GM12878 (cell line): ENCODE results near the gene TGFBRAP1. TPM values are rescaled to one million over a fixed set of nuclear protein-coding genes. Genes with fewer than 3 reads are reported as not detected.

ENCODE experiments used
- ATF2 ChIP-seq: IDR thresholded peaks from 2 replicates; pipeline ENCODE4 v1.6.1; 2012; ENCODE audit warnings: low read length, inconsistent platforms
- HDAC6 ChIP-seq: fragments of 200-600 bp; sonication (generic); IDR thresholded peaks from one replicate; pipeline ENCODE4 v1.8.0; 2017; ENCODE audit warnings: antibody characterized with exemption; ENCODE audit not compliant: unreplicated experiment
- MXI1 ChIP-seq: fragments of 150-350 bp; IDR thresholded peaks from 2 replicates; pipeline ENCODE4 v1.6.1; 2011; ENCODE audit warnings: low read depth, mild to moderate bottlenecking, inconsistent platforms, low read length, improper control_type of control experiment
- NR2C2 ChIP-seq: IDR thresholded peaks from 2 replicates; pipeline ENCODE4 v1.6.1; 2011; ENCODE audit warnings: borderline replicate concordance, low read depth; ENCODE audit not compliant: control insufficient read depth, insufficient read length
- TCF7 ChIP-seq: IDR thresholded peaks from 2 replicates; pipeline ENCODE4 v1.6.1; 2014; ENCODE audit warnings: antibody characterized with exemption, borderline replicate concordance
- WRNIP1 ChIP-seq: IDR thresholded peaks from 2 replicates; pipeline ENCODE4 v1.6.1; 2011; ENCODE audit warnings: low read depth, low read length, improper control_type of control experiment, borderline replicate concordance
- ZBTB40 ChIP-seq: fragments of 450-650 bp; IDR thresholded peaks from 2 replicates; pipeline ENCODE4 v1.6.1; 2016; ENCODE audit warnings: mild to moderate bottlenecking, moderate library complexity, borderline replicate concordance
- polyA plus RNA-seq, 11 experiments: library from polyadenylated mRNA; depleted of rRNA in 4 of 11; unstranded in 6 of 11; stranded (reverse) in 5 of 11; fragments of >200 nt; fragmentation: Nextera tagmentation in 4 of 11; fragmentation: Illumina TruSeq in 1 of 11; extraction: Ambion mirVana in 4 of 11; extraction: Trizol in 1 of 11; gene quantifications; 1 replicate in 1 of 11; 2 replicates in 10 of 11; pipeline versions ENCODE4 v1.2.1 to v1.2.3, GENCODE V29; 2011 to 2016; ENCODE audit warnings: inconsistent platforms in 2 of 11, missing spikeins in 2 of 11, low read depth in 1 of 11
- total RNA-seq, 4 experiments: library from RNA; depleted of rRNA in 3 of 4; stranded (reverse); fragments of >200 nt in 3 of 4; fragmentation: Illumina TruSeq in 1 of 4; extraction: Trizol in 1 of 4; gene quantifications; 2 replicates each; pipeline versions ENCODE4 v1.2.1 to v1.2.3, GENCODE V29; 2013 to 2021

TGFBRAP1 gene
- total and polyA plus RNA-seq, 10 of the 15 experiments (the other 5 are each of a cell fraction or from before 2014, with no cell fraction given): 7.9 to 37.4 (median 23.7) TPM

- TF ChIP-seq ZBTB40 (no peak), ATF2 (no peak), MXI1 (no peak), HDAC6 (no peak), NR2C2 (no peak), TCF7 (no peak), WRNIP1 (no peak)
Observed at GRCh38 chr2:105238664-105239240, 90.8 kb downstream of the TGFBRAP1 start (continued).
